Tibial artery (tissue), 4 donors: ENCODE results near the gene NRF1.
"Not testable (repeated sequence)": the region's sequence is repeated elsewhere in the genome, so short reads cannot be mapped to it uniquely, and the experiment has no call there.

Experiments used
- DNase-seq, 2 donors: peaks; one replicate each; pipeline ENCODE4 v3.0.0-alpha.2; 2019
- H3K27ac ChIP-seq, 2 donors: fragments of 200-600 bp; sonication (generic) in 1 of 2; 1 replicate in 1 of 2; 2 replicates in 1 of 2; pipeline ENCODE4 v1.5.1; 2018 to 2019; ENCODE audit warnings: mild to moderate bottlenecking in 1 of 2
- H3K27me3 ChIP-seq, 2 donors: fragments of 200-600 bp; sonication (generic) in 1 of 2; one replicate each; pipeline versions ENCODE4 v1.5.1 to v1.6.0; 2016 to 2019
- H3K36me3 ChIP-seq, 3 donors: fragments of 200-600 bp; sonication (generic) in 2 of 3; one replicate each; pipeline ENCODE4 v1.5.1; 2016 to 2019; ENCODE audit warnings: mild to moderate bottlenecking in 2 of 3
- H3K4me1 ChIP-seq, 4 donors: fragments of 200-600 bp; sonication (generic) in 2 of 4; 1 replicate in 3 of 4; 2 replicates in 1 of 4; pipeline ENCODE4 v1.5.1; 2016 to 2019
- H3K4me3 ChIP-seq, 2 donors: fragments of 200-600 bp; sonication (generic) in 1 of 2; 1 replicate in 1 of 2; 2 replicates in 1 of 2; pipeline ENCODE4 v1.5.1; 2018 to 2019; ENCODE audit warnings: mild to moderate bottlenecking in 2 of 2
- H3K9me3 ChIP-seq, 3 donors: fragments of 200-600 bp; sonication (generic) in 1 of 3; one replicate each; pipeline ENCODE4 v1.5.1; 2016 to 2019
- CTCF ChIP-seq, 2 experiments: fragments of 200-600 bp in 1 of 2; fragments of 450-650 bp in 1 of 2; IDR thresholded peaks; one replicate each; pipeline ENCODE4 v1.5.1; 2017 to 2019; ENCODE audit warnings: antibody characterized with exemption in 2 of 2, mild to moderate bottlenecking in 1 of 2, moderate library complexity in 1 of 2
- intact Hi-C: fragments of 100-400 bp; cut with DNase I; formaldehyde crosslinking; loops from one replicate; pipeline ENCODE4 v1.15.0; 2023; ENCODE audit warnings: low total_unique reads

NRF1 gene

GRCh38 chr7:129635300-129636029 is 23.9 kb downstream of the NRF1 start:
- Histone ChIP-seq H3K4me3 (no peak overlapping the region), H3K27ac (no peak overlapping the region), H3K4me1 (no peaks in the 10 kb centered on the region), H3K9me3 (no peaks in the 10 kb centered on the region), H3K27me3 (no peaks in the 10 kb centered on the region), H3K36me3 (no peaks in the 10 kb centered on the region)
- intact Hi-C loops, result no loop called here
- DNase-seq, result peak; percentile 64 to 69
- TF ChIP-seq CTCF (IDR thresholded peaks at IDR 0.05), result peak; percentile 50 to 69

GRCh38 chr7:129636030-129636550 is 24.6 kb downstream of the NRF1 start:
- intact Hi-C loops, result not testable (repeated sequence)

GRCh38 chr7:129636641-129637040 is 25.1 kb downstream of the NRF1 start:
- H3K4me3 ChIP-seq, result no peak overlapping the region
- intact Hi-C loops, result no loop called here
- DNase-seq, result no peak
- TF ChIP-seq CTCF (IDR thresholded peaks at IDR 0.05), result no peak
- H3K4me1 ChIP-seq, result no peaks in the 10 kb centered on the region
- H3K36me3 ChIP-seq, result no peaks in the 10 kb centered on the region
- no peak overlapping the region for H3K27ac ChIP-seq
- H3K27me3 ChIP-seq, result no peaks in the 10 kb centered on the region
- no peaks in the 10 kb centered on the region for H3K9me3 ChIP-seq

More at GRCh38 chr7:129636030-129636550, 24.6 kb downstream of the NRF1 start:
- H3K36me3 ChIP-seq, H3K27me3 ChIP-seq, DNase-seq, H3K27ac ChIP-seq, H3K4me3 ChIP-seq, H3K9me3 ChIP-seq, H3K4me1 ChIP-seq: not testable (repeated sequence)

DNA sequence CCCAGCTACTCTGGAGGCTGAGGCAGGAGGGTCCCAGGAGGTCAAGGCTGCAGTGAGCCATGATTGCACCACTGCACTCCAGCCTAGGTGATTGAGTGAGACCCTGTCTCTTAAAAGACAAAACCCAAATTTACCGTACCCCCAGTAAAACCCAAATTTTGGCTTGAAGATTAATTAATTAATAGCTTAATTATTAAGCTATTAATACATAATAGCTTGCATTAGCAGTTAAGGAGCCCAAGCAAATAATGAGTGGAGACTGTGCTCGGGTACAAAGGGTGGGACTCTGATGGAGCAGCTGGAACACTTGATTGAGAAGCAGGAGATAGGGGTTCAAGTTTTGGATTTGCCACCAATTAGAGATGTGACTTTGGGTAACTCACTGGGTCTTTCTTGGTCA is 28.9 kb downstream of the NRF1 start:
- no peak overlapping the region for H3K27ac ChIP-seq
- H3K9me3 ChIP-seq, result no peaks in the 10 kb centered on the region
- H3K27me3 ChIP-seq, result no peaks in the 10 kb centered on the region
- TF ChIP-seq CTCF (IDR thresholded peaks at IDR 0.05), result no peak
- H3K4me1 ChIP-seq, result no peaks in the 10 kb centered on the region
- no peak overlapping the region for H3K4me3 ChIP-seq
- intact Hi-C loops, result loop anchor here (10.0 kb wide), 1 partner anchor 276 kb away; no protein-coding TSS in a partner anchor
- H3K36me3 ChIP-seq, result no peaks in the 10 kb centered on the region
- no peak for DNase-seq

DNA sequence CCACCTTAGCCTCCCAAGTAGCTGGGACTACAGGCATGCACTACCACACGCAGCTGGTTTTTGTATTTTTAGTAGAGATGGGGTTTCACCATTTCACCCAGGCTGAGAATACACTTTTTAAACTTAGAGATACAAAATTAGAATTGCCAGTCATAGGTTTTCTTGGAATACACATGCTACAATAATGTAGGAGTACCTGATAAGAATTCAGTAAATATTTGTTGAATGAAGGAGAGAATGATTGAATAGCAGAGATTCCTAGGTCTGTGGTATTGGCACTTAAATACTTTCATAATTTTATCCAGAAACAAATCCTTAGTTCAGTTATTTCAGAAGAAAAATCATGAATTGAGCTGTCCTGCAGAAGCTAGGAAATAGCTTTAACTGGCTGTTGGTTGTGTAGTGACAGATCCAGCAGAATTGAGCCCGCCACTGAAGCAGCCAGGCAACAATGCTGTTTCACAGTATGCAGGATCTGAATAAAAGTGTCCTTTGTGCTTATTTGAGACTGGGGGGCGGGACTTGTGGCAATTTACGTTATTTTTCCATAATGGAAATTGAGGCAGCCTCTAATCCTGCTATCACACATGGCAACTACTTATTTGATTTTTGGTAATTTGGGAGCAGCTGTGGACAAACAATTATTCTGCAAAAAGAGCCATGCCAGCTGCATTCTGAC is 31.5 kb downstream of the NRF1 start:
- Histone ChIP-seq H3K4me3 (no peak overlapping the region), H3K9me3 (no peaks in the 10 kb centered on the region), H3K4me1 (no peaks in the 10 kb centered on the region), H3K36me3 (no peaks in the 10 kb centered on the region), H3K27me3 (no peaks in the 10 kb centered on the region), H3K27ac (no peak overlapping the region)
- intact Hi-C loops, result loop anchor here (10.0 kb wide), 1 partner anchor 278 kb away; no protein-coding TSS in a partner anchor
- no peak for TF ChIP-seq CTCF (IDR thresholded peaks at IDR 0.05)
- DNase-seq, result no peak
